Measurements from ENCODE around the gene GHDC. TPM values are rescaled to one million over a fixed set of nuclear protein-coding genes. Genes with fewer than 3 reads are reported as not detected.

The GHDC gene
- polyA plus RNA-seq, 1 donor from 2014 or later = 3.2 TPM

GRCh38 chr17:42225646-42226045, 31.4 kb upstream of the GHDC start:
- Histone ChIP-seq H3K27me3 (ENCODE audit: insufficient read depth, low read depth, low read length) (no peaks in the 10 kb centered on the region), H3K4me2 (ENCODE audit: low read length) (no peak overlapping the region), H3K36me3 (ENCODE audit: insufficient read depth, low read length) (no peaks in the 10 kb centered on the region), H4K20me1 (ENCODE audit: insufficient read depth) (no peaks in the 10 kb centered on the region), H2AFZ (ENCODE audit: low read depth, low read length) (no peak overlapping the region), H3K9ac (ENCODE audit: low read length) (no peak overlapping the region), H3K9me3 (ENCODE audit: low read length) (no peaks in the 10 kb centered on the region), H3K4me3 (ENCODE audit: low read length) (no peak overlapping the region), H3K9me2 (ENCODE audit: insufficient read depth, low read length) (no peaks in the 10 kb centered on the region), H3F3A (ENCODE audit: insufficient read depth, low read length, poor library complexity, severe bottlenecking) (no peaks in the 10 kb centered on the region), H3K27ac (ENCODE audit: low read length) (no peak overlapping the region), H3K79me2 (replicated peaks; ENCODE audit: insufficient read depth, low read length) (peaks cover 3% of the 10 kb centered on the region)
- TF ChIP-seq CTCF (IDR thresholded peaks at IDR 0.05; ENCODE audit: poor library complexity, severe bottlenecking) = no peak
- no peak for TF ChIP-seq TAF1 (IDR thresholded peaks at IDR 0.05; ENCODE audit: low read depth)
- TF ChIP-seq EZH2 (IDR thresholded peaks at IDR 0.05; ENCODE audit: borderline replicate concordance, insufficient read depth, low read length, poor library complexity, severe bottlenecking) = no peak
- TF ChIP-seq RAD21 (conservative IDR thresholded peaks at IDR 0.05) = no peak
- TF ChIP-seq MXI1 (conservative IDR thresholded peaks at IDR 0.05; ENCODE audit: poor library complexity, severe bottlenecking) = no peak
- no peak for TF ChIP-seq POLR2AphosphoS5 (IDR thresholded peaks at IDR 0.05)
- TF ChIP-seq EP300 (conservative IDR thresholded peaks at IDR 0.05; ENCODE audit: poor library complexity, severe bottlenecking) = no peak
- no peak for TF ChIP-seq REST (IDR thresholded peaks at IDR 0.05; ENCODE audit: borderline replicate concordance)
- no peak for TF ChIP-seq SMC3 (conservative IDR thresholded peaks at IDR 0.05; ENCODE audit: poor library complexity)

GRCh38 chr17:42224651-42225050, 30.4 kb upstream of the GHDC start:
- H3K79me2 ChIP-seq (replicated peaks; ENCODE audit: insufficient read depth, low read length) = no peaks in the 10 kb centered on the region
- H3K9ac ChIP-seq (ENCODE audit: low read length) = no peak overlapping the region
- TF ChIP-seq REST (IDR thresholded peaks at IDR 0.05; ENCODE audit: borderline replicate concordance) (no peak), POLR2AphosphoS5 (IDR thresholded peaks at IDR 0.05) (no peak), EP300 (conservative IDR thresholded peaks at IDR 0.05; ENCODE audit: poor library complexity, severe bottlenecking) (no peak), MXI1 (conservative IDR thresholded peaks at IDR 0.05; ENCODE audit: poor library complexity, severe bottlenecking) (no peak), CTCF (IDR thresholded peaks at IDR 0.05; ENCODE audit: poor library complexity, severe bottlenecking) (no peak), EZH2 (IDR thresholded peaks at IDR 0.05; ENCODE audit: borderline replicate concordance, insufficient read depth, low read length, poor library complexity, severe bottlenecking) (no peak), SMC3 (conservative IDR thresholded peaks at IDR 0.05; ENCODE audit: poor library complexity) (no peak), RAD21 (conservative IDR thresholded peaks at IDR 0.05) (no peak), TAF1 (IDR thresholded peaks at IDR 0.05; ENCODE audit: low read depth) (no peak)
- no peaks in the 10 kb centered on the region for H3K27me3 ChIP-seq (ENCODE audit: insufficient read depth, low read depth, low read length)
- no peaks in the 10 kb centered on the region for H3K9me2 ChIP-seq (ENCODE audit: insufficient read depth, low read length)
- no peak overlapping the region for H3K27ac ChIP-seq (ENCODE audit: low read length)
- no peaks in the 10 kb centered on the region for H3K9me3 ChIP-seq (ENCODE audit: low read length)
- no peaks in the 10 kb centered on the region for H3K36me3 ChIP-seq (ENCODE audit: insufficient read depth, low read length)
- no peak overlapping the region for H3K4me2 ChIP-seq (ENCODE audit: low read length)
- no peak overlapping the region for H2AFZ ChIP-seq (ENCODE audit: low read depth, low read length)
- H3F3A ChIP-seq (ENCODE audit: insufficient read depth, low read length, poor library complexity, severe bottlenecking) = no peaks in the 10 kb centered on the region
- no peak overlapping the region for H3K4me3 ChIP-seq (ENCODE audit: low read length)
- no peaks in the 10 kb centered on the region for H4K20me1 ChIP-seq (ENCODE audit: insufficient read depth)

Data from neural cell (in vitro differentiated cells).